ENCODE results near the gene KCTD13. TPM values are rescaled to one million over a fixed set of nuclear protein-coding genes. Genes with fewer than 3 reads are reported as not detected.

KCTD13 gene
- total RNA-seq, 1 donor from 2014 or later, result 302 TPM

DNA sequence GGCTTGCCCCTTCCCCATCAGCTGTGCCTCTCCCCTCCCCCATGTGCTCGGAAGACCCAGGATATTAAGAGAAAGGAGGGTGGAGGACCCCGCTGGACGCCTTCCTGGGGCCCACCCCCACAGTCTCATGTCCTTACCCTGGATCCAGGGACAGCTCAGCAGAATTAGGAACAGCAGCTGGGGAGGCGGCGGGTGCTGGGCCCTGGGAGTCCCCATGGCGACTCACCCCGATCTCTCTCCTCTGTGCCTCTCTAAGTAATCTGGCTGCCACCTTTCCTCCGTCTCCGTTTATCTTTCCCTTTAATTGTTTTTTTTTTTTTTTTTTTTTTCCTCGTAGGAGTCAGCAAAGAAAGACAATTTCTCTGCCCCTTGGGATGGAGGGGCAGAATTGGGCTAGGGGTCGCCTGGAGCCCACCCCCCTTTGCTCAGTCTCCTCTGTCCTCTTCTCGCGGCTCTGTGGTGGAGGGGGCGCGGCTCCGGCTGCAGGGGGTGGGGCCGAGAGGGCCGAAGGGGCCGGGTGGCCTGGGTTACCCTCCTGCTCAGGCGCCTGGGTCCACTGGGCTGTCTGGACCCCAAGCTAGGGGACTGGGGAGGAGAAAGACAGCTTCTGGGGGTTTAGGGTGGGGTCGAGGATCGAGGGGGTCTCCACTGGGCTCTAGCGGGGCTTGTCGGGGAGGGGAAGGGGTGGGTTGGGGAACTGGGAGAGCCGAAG, 27.1 kb downstream of the KCTD13 start:
- TF ChIP-seq, protein P1, sequence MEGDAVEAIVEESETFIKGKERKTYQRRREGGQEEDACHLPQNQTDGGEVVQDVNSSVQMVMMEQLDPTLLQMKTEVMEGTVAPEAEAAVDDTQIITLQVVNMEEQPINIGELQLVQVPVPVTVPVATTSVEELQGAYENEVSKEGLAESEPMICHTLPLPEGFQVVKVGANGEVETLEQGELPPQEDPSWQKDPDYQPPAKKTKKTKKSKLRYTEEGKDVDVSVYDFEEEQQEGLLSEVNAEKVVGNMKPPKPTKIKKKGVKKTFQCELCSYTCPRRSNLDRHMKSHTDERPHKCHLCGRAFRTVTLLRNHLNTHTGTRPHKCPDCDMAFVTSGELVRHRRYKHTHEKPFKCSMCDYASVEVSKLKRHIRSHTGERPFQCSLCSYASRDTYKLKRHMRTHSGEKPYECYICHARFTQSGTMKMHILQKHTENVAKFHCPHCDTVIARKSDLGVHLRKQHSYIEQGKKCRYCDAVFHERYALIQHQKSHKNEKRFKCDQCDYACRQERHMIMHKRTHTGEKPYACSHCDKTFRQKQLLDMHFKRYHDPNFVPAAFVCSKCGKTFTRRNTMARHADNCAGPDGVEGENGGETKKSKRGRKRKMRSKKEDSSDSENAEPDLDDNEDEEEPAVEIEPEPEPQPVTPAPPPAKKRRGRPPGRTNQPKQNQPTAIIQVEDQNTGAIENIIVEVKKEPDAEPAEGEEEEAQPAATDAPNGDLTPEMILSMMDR (IDR thresholded peaks at IDR 0.05), result no peak
- Histone ChIP-seq H3K27ac (no peak overlapping the region), H3K4me3 (no peak overlapping the region), H3K36me3 (no peaks in the 10 kb centered on the region), H3K9me3 (no peaks in the 10 kb centered on the region), H3K4me1 (peaks cover 4 to 7% of the 10 kb centered on the region in 2 donors), H3K27me3 (peaks cover 4% of the 10 kb centered on the region)
- intact Hi-C loops (cut with DNase I), result no loop called here
- no peak for DNase-seq (ENCODE audit: low spot score in 2 of 2)

DNA sequence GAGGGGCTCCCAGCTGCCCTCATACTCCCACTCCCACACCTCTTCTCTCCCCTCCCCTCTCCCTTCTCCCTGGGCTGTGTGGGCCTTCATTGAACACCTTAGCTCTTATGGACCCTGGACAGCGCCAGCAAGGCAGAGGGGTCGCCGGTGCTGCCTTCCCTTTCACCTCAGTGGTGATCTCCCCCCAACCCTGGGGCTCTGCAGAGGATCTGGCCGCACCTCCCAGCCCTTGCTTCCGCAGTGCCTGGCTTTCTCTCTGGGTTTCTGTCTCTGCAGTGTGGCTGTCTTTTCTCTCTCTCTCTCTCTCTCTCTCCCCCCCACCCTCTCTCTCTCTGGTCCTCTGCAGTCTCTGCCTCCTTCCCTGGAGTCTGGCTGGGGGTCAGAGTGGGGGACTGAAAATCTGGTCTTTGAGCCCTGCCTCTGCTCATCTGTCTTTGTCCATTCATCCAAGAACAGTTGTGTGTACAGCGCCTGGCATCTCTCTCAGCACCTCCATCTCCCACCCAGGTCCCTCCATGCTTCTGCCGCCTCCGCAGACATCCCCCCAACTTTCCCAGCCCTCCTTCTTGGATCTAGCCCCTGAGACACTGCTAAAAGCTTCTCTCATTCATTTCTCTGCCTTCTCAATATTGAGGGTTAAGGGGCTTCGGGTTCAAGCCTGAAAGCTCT, 27.8 kb downstream of the KCTD13 start:
- Histone ChIP-seq H3K4me1 (peaks cover 4 to 7% of the 10 kb centered on the region in 2 donors), H3K9me3 (no peaks in the 10 kb centered on the region), H3K27ac (no peak overlapping the region), H3K4me3 (no peak overlapping the region), H3K36me3 (no peaks in the 10 kb centered on the region), H3K27me3 (peaks cover 4% of the 10 kb centered on the region)
- TF ChIP-seq, protein P1 (IDR thresholded peaks at IDR 0.05), result no peak
- intact Hi-C loops (cut with DNase I), result no loop called here
- DNase-seq (ENCODE audit: low spot score in 2 of 2), result no peak

DNA sequence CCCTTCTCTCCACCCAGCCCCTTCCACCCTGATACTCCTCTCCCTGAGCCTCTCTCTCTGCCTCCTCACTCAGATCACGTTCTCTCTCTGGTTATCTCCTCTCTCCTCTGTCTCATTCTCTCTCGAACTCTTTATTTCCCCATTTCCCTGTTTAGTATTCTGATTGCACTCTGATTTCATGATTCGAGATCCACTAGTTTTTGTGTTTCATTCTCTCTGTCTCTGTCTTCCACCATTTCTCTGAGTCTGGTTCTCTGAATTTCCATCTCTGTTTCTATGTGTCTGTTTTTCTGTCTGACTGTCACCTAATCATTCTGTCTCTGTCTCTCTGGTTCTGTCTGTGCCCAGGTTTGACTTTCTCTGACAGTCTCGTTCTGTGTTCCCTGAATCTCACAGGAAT, 28.7 kb downstream of the KCTD13 start:
- Histone ChIP-seq H3K4me3 (no peak overlapping the region), H3K9me3 (no peaks in the 10 kb centered on the region), H3K27me3 (peaks cover 4% of the 10 kb centered on the region), H3K36me3 (no peaks in the 10 kb centered on the region), H3K27ac (no peak overlapping the region), H3K4me1 (peaks cover 4 to 7% of the 10 kb centered on the region in 2 donors)
- TF ChIP-seq, protein P1 (IDR thresholded peaks at IDR 0.05), result no peak
- no peak for DNase-seq (ENCODE audit: low spot score in 2 of 2)
- intact Hi-C loops (cut with DNase I), result no loop called here

DNA sequence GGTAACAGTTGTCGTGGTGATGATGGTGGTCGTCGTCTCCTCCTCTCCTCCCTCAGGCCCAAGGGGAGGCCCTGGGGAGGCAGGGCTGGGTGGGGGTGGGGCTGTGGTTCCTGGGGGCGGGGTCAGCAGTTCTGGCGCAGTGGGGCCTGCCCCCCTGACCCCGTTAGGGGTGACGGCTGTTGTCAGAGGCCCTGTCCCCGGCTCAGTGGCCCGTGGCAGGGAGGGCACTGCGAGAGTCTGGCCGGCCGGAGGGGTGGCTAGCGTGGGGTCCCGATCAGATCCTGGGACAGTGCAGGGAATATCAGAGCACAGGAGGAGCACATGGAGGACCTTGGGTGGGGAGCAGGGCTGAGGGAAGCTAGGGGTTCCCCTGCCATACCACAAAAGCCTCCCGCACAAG, 29.2 kb downstream of the KCTD13 start:
- Histone ChIP-seq H3K4me3 (no peak overlapping the region), H3K27me3 (peaks cover 4% of the 10 kb centered on the region), H3K27ac (no peak overlapping the region), H3K36me3 (no peaks in the 10 kb centered on the region), H3K4me1 (peaks cover 4 to 7% of the 10 kb centered on the region in 2 donors), H3K9me3 (no peaks in the 10 kb centered on the region)
- intact Hi-C loops (cut with DNase I), result no loop called here
- TF ChIP-seq, protein P1 (IDR thresholded peaks at IDR 0.05), result no peak
- no peak for DNase-seq (ENCODE audit: low spot score in 2 of 2)

DNA sequence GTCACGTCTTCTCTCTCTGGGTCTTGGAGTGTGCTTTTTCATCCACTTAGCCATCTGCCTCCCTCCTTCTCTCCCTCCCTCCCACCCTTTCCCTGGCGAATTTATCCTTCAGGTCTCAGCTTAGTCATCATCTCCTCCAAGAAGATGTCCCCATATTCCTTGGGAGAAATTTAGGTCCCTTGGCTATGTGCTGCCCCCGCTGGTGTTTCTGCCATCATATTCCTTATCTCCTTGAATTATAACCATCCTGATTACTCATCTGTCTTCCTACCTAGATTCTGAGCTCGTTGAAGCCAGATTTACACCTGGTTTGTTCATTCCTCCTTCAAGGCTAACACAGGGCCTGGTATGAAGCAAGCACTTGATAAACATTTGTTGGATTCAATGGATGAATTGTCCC, 31.7 kb downstream of the KCTD13 start:
- Histone ChIP-seq H3K27me3 (peaks cover 4% of the 10 kb centered on the region), H3K4me3 (no peak overlapping the region), H3K27ac (no peak overlapping the region), H3K9me3 (no peaks in the 10 kb centered on the region), H3K36me3 (no peaks in the 10 kb centered on the region), H3K4me1 (no peaks in the 10 kb centered on the region)
- TF ChIP-seq, protein P1 (IDR thresholded peaks at IDR 0.05), result no peak
- DNase-seq (ENCODE audit: low spot score in 2 of 2), result no peak
- intact Hi-C loops (cut with DNase I), result no loop called here

Measured in ascending aorta (tissue), 2 donors.